G401 (cell line): ENCODE measurements around the gene ABCC4. TPM values are rescaled to one million over a fixed set of nuclear protein-coding genes. Genes with fewer than 3 reads are reported as not detected.
"Not testable (repeated sequence)": the region's sequence is repeated elsewhere in the genome, so short reads cannot be mapped to it uniquely, and the experiment has no call there.

ENCODE experiments used
- DNase-seq: peaks from one replicate; pipeline ENCODE4 v3.0.0-alpha.2; 2015; ENCODE audit warnings: low spot score
- in situ Hi-C: cut with HindIII; loops from 2 replicates; pipeline ENCODE4 v1.10.0; 2016; ENCODE audit warnings: low sequenced_read_pairs, mixed read lengths
- total RNA-seq: library from RNA; depleted of rRNA; stranded (reverse); fragments of >200 nt; shearing (Covaris generic); gene quantifications from 2 replicates; pipeline ENCODE4 v1.2.3, GENCODE V29; 2014

The ABCC4 gene
- total RNA-seq, 1 experiment from 2014 or later = 12.9 TPM

DNA sequence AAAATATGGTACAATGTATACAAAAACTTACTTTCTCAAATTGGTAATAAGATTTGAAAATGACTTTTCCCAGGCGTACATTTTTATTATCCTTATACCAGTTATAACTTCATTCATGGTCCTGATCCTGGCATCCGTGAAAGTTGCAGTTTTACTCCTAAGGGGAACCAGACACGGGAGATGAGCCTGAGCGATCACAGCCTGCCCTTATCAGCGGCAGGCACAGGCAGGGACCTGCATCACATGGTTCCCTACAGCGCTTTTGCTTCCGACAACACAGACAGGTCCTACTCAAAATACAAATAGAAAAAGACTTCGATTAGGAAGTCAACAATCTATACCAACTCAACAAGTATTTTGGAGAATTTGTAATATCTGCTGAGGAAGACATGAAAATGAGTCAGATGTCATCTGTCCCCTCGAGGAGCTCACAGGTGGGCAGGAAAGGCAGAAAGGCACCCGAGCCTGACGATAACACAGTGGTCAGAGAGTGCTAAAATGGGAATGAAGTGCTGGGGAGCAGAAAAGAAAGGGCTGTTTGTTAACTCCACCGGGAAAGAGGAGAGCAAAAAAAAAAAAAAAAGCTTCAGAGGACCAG lies 93.4 kb downstream of the ABCC4 start:
- no peak for DNase-seq
- in situ Hi-C loops = no loop called here

DNA sequence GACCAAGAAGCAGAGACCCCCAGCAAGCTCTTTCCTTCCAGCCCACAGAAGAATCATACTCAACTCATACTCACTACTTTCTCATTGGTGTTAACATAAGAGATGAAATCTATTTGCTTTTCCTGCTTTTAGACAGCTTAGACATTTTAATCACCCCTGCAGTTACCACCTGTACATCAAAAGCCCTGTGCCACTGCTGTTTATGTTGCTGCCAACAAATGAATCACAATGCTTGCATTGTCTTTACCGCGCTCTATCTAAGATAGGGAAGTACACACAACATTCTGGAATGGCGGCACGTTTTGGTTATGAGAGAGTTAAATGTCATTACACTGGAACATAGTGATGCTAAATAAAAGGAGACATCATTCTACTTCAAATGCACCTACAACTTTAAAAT lies 95.1 kb downstream of the ABCC4 start:
- in situ Hi-C loops = no loop called here

DNA sequence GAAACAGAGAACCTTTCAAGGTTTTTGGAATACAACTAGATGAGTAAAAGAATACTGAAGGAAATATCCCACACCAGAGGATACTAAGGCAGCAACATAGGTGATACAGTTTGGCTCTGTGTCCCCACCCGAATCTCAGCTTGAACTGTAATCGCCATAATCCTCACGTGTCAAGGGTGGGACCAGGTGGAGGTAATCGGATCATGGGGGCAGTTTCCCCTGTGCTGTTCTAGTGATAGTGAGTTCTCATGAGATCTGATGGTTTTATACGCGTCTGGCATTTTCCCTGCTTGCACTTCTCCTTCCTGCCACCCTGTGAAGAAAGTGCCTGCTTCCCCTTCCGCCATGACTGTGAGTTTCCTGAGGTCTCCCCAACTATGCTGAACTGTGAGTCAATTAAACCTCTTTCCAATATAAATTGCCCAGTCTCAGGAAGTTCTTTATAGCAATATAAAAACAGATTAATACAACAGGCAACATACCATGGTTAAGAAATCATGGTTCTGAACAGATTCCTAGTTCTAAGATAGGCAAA lies 97.0 kb downstream of the ABCC4 start:
- DNase-seq = no peak
- in situ Hi-C loops = no loop called here

More for the DNA sequence above, 95.1 kb downstream of the ABCC4 start:
- DNase-seq = no peak

DNA sequence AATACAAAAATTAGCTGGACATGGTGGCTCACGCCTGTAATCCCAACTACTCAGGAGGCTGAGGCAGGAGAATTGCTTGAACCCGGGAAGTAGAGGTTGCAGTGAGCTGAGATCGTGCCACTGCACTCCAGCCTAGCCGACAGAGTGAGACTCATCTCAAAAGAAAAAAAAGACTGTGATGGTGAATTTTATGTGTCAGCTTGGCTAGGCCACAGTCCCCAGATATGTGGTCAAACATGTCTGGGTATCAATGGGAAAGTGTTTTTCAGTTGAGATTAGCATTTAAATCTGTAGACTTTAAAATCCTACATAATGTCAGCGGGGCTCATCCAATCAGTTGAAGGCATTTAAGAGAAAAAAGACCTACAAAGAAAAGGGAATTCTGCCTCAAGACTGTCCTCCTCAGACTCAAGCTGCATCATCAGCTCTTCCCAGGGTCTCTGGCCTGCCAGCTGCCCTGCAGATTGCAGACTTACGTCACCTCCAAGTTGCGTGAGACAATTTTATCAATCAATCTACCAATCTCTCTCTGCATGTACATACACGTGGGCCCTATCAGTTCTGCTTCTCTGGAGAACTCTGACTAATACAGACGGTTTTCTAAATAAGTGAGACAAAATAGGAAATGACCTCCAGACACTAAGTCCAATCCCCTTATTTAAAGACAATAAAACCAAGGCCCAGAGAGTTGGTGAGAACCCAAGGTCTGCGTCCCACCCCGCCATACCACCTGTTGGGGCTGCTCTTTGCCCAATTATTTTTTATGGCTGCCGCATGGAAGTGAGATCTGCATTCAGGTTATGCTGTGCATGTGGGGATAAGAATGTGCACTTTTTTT lies 99.2 kb downstream of the ABCC4 start:
- in situ Hi-C loops = no loop called here

DNA sequence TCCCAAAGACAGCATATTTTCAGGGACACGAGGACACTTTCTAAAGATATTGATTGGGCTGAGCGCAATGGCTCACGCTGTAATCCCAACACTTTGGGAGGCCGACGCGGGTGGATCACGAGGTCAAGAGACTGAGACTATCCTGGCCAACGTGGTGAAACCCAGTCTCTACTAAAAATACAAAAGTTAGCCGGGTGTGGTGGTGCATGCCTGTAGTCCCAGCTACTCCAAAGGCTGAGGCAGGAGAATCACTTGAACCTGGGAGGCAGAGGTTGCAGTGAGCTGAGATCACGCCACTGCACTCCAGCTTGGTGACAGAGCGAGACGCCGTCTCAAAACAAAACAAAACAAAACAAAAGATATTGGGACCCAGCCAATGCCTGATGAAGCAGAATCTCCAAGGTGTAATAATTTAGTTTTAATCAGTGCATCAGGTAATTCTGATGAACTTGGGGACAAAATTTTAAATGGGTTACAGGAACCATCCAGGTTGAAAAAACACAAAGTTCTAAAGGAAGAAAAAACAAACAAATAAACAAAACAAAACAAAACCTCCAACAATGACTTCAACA lies 100.8 kb downstream of the ABCC4 start:
- in situ Hi-C loops, DNase-seq: not testable (repeated sequence)

More for the DNA sequence above, 99.2 kb downstream of the ABCC4 start:
- DNase-seq = no peak

DNA sequence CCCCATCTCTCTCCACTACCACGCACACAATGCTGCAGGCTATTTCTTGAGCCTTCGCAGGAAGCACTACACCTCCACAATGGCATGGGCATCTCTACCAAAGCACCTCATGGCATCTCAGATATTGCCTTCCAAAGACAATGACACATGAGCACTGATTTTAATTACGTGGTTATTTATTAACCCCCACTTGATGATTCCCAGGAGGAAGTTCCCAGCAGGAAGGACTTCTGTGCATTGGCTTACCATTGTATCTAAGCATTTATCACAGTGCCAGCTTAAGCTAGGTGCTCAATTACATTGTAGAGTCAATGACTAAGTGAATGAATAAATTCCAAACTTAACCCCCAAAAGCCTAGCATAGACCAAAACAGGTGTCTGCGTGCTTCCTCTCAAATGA lies 101.4 kb downstream of the ABCC4 start:
- no peak for DNase-seq
- in situ Hi-C loops = no loop called here

DNA sequence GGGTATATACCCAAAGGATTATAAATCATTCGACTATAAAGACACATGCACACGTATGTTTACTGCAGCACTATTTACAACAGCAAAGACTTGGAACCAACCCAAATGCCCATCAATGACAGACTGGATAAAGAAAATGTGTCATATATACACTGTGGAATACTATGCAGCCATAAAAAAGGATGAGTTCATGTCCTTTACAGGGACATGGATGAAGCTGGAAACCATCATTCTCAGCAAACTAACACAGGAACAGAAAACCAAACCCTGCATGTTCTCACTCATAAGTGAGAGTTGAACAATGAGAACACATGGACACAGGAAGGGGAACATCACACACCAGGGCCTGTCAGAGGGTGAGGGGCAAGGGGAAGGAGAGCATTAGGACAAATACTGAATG lies 102.6 kb downstream of the ABCC4 start:
- in situ Hi-C loops, DNase-seq: not testable (repeated sequence)

DNA sequence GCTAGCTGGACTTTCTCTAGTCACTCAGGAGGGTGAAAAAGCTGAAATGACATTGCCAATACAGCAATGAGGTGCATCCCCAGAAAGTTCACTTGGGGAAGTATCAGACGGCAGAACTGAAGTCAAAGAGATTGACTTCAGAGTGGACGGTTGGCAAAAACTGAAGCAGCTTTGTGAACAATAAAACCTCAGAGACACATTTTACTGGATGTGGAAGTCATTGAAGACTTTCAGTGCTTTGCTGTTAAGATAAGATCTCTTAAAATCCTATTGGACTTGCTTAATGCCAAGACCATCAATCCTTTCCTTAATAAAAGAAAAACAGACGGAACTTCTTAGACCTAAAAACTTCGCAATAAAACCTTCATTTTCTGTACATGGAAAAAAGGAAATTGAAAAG lies 103.7 kb downstream of the ABCC4 start:
- DNase-seq = no peak
- in situ Hi-C loops = no loop called here

DNA sequence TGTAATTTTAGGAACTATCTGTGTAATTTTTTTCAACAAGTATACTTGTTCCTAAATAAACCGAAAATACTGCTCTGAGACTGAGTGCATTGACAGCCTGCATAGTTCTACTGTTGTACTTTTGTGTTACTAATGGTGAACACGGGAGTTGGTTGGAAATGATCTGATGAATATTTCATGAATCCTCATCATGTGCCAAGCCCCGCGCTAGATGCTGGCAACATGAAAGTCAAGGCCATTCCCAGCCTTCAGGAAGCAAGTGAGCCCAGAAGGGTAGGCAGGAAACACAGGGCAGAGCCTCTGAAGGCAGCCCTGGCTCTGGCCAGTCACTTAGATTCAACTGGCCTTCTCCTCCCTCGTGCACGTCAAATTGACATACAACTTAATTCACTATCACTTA lies 106.1 kb downstream of the ABCC4 start:
- in situ Hi-C loops = no loop called here
- peak; percentile 10 for DNase-seq

DNA sequence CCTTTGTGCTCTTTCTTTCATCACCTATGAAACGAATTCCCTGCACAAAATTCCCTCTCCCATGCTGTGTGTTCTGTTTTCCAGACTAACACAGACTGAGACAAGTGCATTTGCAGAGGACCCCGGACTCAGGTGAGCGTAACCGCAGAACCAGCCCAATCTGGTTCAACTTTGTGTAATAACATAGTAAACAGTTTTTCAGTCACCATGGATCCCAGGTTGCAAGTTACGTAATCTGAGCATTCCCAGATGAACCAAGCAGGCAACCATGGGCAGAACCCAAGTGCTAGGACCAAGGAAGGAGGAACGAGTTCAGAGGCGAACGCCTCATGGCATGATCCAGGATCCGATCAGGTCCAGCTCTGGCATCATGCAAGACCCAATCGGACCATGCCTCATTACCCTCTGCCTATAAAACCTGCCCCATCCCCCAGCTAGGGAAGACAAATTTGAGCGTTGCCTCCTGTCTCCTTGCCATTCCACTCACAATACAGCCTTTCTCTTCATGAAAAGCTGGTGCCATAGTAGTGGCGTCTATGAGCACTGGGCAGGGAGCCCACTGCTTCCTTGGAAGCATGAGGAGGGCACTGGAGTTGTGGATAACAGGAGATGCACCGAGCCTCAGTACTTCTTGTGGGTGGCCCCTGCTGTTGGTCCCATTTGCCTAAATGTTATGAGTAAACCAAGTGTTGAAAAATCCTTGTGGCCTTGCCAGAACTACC lies 107.6 kb downstream of the ABCC4 start:
- DNase-seq = no peak
- in situ Hi-C loops = no loop called here

DNA sequence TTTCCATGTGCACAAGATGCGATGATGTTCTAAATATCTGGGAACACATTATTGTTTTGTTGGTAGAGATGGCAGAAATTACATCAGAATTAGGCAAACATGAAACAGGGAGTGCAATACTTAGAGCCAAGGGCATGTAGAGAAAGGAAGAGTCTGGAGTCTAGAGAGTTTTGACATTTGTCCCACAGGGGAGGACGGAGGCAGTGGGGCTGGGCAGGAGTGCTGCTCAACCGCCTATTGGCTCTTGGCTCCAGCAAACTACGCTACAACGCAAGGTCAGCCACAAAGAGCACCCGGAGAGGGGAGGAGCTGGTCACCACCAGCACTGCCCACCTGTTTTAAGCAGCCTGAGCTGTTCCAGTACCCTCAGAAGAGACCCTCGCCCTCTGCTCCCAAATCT lies 108.3 kb downstream of the ABCC4 start:
- no peak for DNase-seq
- in situ Hi-C loops = no loop called here

DNA sequence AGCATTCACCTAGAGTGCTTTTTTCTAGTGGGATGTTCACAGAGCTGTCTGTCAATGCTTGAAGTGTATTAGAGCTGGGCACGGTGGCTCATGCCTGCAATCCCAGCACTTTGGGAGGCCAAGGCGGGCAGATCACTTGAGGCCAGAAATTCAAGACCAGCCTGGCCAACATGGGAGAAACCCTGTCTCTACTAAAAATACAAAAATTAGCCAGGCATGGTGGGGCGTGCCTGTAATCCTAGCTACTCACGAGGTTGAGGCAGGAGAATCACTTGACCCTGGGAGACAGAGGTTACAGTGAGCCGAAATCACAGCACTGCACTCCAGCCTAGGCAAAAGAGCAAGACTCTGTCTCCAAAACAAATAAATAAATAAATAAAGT lies 108.7 kb downstream of the ABCC4 start:
- in situ Hi-C loops, DNase-seq: not testable (repeated sequence)

DNA sequence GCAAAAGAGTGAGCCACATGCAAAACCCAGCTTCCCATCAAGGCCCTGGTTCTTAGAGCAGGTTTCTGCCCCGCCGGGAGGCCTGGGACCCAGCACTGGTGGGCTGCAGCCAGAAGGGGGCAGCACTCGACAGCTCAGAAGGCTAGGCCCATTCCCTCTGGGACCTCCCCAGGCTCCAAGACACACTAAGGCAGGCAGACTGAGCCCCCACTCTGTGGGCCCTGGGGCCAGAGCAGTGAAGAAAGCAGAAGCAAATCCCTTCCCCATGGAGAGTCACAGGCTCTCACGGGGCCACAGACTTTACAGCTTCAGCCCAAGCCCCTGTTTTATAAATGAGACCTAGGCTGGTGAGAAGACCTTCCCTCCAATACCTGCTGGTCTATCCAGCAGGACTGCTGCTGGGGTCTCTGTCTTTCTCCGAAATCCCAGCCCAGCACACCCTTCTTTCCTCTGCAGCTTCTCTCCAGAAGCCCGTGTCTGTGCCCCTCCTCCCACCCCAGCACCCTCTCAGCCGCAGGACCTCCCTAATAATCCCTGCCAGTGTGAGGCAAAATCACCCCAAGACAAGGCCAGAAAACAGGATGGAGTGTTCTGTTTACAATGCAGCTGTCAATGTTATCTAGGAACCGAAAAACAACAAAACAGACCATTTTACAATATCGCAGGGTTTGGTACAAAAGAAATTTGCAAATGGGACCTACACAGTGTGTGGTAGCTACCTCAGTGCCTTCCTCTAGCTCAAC lies 109.3 kb downstream of the ABCC4 start:
- DNase-seq = peak; percentile 29
- in situ Hi-C loops = no loop called here

DNA sequence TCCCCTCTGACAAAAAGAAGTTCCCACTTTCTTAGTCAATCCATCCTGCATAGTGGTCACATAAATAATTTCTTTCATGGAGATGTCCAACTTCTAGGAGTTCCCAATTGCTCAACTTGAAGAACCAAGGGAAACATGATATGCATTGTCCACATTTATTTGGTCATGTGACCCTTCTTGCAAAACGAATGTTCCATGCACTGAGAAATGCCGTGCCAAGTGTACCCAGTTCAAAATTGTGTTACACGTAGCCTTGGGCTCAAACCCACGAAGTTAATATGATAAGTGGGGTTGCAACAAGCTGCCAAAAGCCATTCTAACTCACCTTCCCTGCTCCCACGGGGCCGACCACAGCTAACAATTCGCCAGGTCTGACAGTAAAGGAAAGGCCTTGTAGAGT lies 113.1 kb downstream of the ABCC4 start:
- DNase-seq = no peak
- in situ Hi-C loops = no loop called here

DNA sequence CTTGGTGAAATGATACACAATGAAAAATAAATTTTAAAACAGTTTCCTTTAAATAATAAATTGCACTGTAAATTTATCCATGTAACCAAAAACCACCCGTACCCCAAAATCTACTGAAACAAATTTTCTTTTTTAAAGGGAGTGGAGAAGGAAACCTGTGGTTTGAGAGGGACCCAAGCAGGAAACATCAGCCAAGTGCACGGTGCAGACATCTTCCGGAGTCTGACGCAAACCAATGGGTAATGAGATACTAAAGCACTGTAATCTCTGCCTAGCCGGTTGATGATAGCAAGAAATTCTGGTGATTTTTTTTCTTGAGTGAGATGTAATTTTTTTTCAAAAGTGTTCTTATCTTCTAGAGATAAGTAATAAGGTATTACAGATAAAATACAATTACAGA lies 115.4 kb downstream of the ABCC4 start:
- in situ Hi-C loops = no loop called here
- DNase-seq = no peak

DNA sequence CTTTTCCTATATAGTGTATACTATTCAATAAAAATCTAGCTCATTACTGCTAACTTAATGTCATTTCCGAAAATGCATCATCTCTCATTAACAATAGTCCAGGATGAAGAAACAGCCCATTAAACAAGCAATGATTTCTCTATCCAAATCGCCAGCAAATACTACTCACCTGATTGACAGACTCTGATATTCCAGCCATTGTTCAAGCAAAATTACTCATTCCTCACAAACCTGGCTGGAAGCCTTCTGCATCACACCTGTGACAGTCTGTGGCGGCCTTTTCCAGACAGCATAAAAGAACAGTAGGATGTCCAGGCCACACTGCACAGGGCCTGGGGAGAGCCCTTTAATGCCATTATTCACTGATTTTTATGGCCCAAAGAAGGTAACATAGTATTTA lies 115.9 kb downstream of the ABCC4 start:
- DNase-seq = no peak
- in situ Hi-C loops = no loop called here

DNA sequence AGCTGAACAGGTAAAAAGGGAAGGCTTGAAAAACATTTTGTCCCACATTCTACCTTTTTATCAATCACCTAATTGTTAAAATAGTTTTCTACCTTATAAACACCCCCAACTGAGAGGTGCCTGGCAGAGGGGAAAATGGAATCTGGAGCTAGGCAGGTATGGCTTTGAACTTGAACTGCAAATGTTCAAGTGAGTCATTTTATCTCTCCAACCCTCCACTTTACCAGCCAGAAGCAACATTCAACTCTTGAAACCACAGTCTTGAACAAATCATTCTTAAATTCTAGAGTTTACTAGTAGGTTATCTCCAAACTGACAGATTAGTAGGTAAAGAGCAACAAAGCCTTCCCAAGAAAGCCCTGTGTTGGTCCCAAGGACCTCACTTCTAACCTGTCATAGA lies 116.9 kb downstream of the ABCC4 start:
- in situ Hi-C loops = no loop called here

DNA sequence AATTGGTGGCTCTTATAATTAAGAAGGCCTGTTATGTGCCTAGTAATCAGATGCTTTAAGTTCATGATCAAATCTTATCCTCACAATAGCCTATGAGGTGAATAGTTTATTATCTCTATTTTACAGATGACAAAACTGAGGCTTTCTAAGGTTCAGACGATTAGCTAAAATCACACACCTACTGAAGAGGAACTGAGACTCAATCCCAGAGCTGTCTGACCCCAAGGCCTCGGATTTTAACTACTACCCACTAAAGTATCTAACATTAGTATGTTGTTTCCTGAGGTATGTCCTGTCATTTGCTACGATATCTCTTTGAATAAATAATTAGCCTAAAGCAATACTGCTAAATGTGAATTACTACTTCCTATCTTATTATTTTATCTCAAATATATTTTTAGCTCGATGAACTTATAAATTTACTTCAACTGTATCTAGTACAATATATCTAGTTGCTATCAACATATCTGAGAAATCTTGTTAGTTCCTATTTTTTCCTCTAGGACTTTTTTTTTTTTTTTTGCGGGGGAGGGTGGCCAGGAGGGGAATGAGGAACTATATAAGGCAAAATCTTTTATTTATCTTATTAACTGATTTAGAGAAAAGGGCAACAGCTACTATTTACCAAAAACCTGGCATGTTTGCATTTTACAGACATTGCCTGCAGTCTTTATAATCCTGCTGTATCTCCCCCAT lies 118.5 kb downstream of the ABCC4 start:
- no peak for DNase-seq
- in situ Hi-C loops = no loop called here

More for the DNA sequence above, 116.9 kb downstream of the ABCC4 start:
- DNase-seq = no peak
